SJCRH30 (cell line): ENCODE measurements around the gene SORCS3. TPM values are rescaled to one million over a fixed set of nuclear protein-coding genes. Genes with fewer than 3 reads are reported as not detected.
A peak's percentile ranks its signal among the peaks of the same experiment; 100 is the strongest.

Experiments
- DNase-seq, 2 experiments: peaks; one replicate each; pipeline ENCODE4 v3.0.0-alpha.2; 2015 to 2020
- H3K27ac ChIP-seq: fragments of 250-450 bp; sonication (Bioruptor Pico); 2 replicates; pipeline ENCODE4 v1.5.1; 2020; ENCODE audit warnings: mild to moderate bottlenecking, moderate library complexity
- H3K27me3 ChIP-seq: fragments of 250-450 bp; sonication (Bioruptor Pico); 2 replicates; pipeline ENCODE4 v1.5.1; 2020; ENCODE audit warnings: mild to moderate bottlenecking, moderate library complexity
- H3K36me3 ChIP-seq: fragments of 250-450 bp; sonication (Bioruptor Pico); 2 replicates; pipeline ENCODE4 v1.5.1; 2020; ENCODE audit warnings: mild to moderate bottlenecking, moderate library complexity
- H3K4me1 ChIP-seq: fragments of 250-450 bp; sonication (Bioruptor Pico); 2 replicates; pipeline ENCODE4 v1.5.1; 2020; ENCODE audit warnings: mild to moderate bottlenecking, moderate library complexity
- H3K4me3 ChIP-seq: fragments of 250-450 bp; sonication (Bioruptor Pico); 2 replicates; pipeline ENCODE4 v1.5.1; 2020; ENCODE audit warnings: mild to moderate bottlenecking, moderate library complexity
- H3K9me3 ChIP-seq: fragments of 250-450 bp; sonication (Bioruptor Pico); replicated peaks from 2 replicates; pipeline ENCODE4 v1.5.1; 2020; ENCODE audit warnings: mild to moderate bottlenecking, moderate library complexity
- total RNA-seq: library from RNA; depleted of rRNA; stranded (reverse); fragments of >200 nt; shearing (Covaris generic); gene quantifications from 2 replicates; pipeline ENCODE4 v1.2.3, GENCODE V29; 2014

SORCS3 gene
- total RNA-seq, 1 experiment from 2014 or later = not detected

DNA sequence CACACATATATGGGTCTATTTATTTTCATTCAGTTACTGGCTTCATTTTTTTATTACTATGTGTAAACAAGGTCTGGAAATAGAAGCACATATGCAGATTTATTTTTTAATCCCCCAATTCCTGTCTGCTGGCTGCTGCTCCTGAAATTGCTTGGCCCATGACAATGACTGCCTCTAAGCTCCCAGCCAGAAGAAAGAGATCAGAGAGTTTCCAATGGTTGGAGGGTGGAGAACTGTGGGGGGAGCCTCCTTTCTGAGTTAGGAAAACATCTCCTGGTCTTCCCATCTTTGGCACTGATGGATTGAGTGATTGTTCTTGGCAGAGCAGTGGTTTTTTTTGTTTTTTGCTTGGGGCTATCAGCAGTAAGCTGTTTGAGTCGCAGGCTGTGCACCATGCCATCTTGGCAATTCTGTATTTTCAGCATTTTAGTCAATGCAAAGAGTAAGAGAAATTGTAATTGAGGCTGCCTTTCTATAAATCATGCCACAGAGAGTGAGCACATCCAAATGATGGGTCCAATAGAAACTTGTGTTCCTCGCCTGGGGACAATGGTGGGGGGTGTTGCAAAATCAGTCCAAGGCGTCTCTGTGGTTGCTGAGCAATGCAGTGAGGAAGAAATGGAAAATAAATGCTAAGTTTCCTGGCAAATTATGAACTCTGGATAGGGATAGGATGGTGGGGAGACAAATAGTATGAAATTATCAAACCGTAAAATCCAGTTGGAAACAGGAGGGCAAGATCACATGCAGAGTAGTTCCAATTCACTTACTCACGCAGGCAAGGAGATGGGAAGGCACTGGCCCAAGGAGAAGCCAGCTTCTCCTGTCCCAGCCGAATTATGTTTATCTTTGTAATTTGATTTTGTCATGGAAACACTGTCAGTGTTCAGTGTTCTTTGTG, 382.4 kb downstream of the SORCS3 start:
- no peak overlapping the region for H3K27ac ChIP-seq
- H3K27me3 ChIP-seq = no peaks in the 10 kb centered on the region; the same call in 1 of the 2 replicates
- H3K4me3 ChIP-seq = no peak overlapping the region
- no peaks in the 10 kb centered on the region for H3K9me3 ChIP-seq
- H3K4me1 ChIP-seq = no peaks in the 10 kb centered on the region
- H3K36me3 ChIP-seq = no peaks in the 10 kb centered on the region
- no peak for DNase-seq

DNA sequence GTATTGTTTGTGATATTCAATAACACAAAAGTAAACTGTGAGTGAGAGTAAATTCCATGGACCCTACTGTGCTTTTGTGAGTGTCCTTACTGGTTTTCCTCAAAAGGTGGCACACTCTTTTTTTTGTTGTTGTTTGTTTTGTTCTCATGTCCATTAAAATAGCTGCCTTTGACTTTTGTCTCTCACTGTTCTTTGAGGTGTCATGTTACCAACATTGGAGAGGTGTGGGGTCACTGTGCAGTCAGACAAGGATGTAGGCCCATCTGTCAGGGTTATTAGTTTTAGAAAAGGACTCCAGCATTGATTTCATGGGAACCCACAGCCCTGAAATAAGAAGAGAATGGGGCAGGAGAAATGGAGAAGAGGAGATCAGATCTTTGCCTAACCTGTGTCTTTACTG, 383.1 kb downstream of the SORCS3 start:
- H3K36me3 ChIP-seq = no peaks in the 10 kb centered on the region
- H3K27me3 ChIP-seq = no peaks in the 10 kb centered on the region; the same call in 1 of the 2 replicates
- H3K4me1 ChIP-seq = no peaks in the 10 kb centered on the region
- H3K9me3 ChIP-seq = no peaks in the 10 kb centered on the region
- no peak overlapping the region for H3K4me3 ChIP-seq
- DNase-seq = no peak
- H3K27ac ChIP-seq = no peak overlapping the region

DNA sequence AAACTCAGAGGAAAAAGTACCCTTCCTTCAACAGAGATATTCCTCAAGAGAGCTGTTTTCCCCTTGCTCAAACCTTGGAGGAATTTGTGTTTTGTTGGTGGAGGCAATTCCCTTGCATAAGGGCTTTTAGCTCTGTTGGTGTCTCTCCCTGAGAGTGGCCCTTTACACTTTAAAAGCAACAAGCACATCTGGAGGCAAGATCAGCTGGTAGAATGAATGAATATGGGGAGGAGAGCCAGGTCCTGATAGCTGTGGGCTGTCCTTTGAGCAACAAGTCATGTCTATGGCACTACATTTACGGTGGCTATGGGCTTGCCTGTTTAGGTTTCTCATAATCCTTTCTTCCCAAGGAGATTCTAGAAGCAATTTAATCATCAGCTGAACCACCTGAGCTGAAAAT, 384.0 kb downstream of the SORCS3 start:
- Histone ChIP-seq H3K4me3 (no peak overlapping the region), H3K4me1 (no peaks in the 10 kb centered on the region), H3K36me3 (no peaks in the 10 kb centered on the region), H3K27ac (no peak overlapping the region), H3K27me3 (no peaks in the 10 kb centered on the region; the same call in 1 of the 2 replicates), H3K9me3 (no peaks in the 10 kb centered on the region)
- no peak for DNase-seq

DNA sequence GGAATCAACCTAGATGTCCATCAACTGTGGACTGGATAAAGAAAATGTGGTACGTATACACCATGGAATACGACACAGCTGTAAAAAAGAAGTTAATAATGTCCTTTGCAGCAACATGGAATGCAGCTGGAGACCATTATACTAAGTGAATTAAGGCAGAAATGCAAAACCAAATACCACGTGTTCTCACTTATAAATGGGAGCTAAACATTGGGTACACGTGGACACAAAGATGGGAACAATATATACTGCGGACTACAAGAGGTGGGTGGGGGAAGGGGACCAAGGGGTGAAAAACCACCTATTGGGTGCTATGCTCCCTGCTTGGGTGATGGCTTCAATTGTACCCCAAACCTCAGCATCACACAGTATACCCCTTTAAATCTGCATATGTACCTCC, 385.5 kb downstream of the SORCS3 start:
- no peak overlapping the region for H3K4me3 ChIP-seq
- no peak overlapping the region for H3K27ac ChIP-seq
- H3K9me3 ChIP-seq = no peaks in the 10 kb centered on the region
- no peaks in the 10 kb centered on the region; the same call in 1 of the 2 replicates for H3K27me3 ChIP-seq
- H3K4me1 ChIP-seq = no peaks in the 10 kb centered on the region
- no peaks in the 10 kb centered on the region for H3K36me3 ChIP-seq
- no peak for DNase-seq

DNA sequence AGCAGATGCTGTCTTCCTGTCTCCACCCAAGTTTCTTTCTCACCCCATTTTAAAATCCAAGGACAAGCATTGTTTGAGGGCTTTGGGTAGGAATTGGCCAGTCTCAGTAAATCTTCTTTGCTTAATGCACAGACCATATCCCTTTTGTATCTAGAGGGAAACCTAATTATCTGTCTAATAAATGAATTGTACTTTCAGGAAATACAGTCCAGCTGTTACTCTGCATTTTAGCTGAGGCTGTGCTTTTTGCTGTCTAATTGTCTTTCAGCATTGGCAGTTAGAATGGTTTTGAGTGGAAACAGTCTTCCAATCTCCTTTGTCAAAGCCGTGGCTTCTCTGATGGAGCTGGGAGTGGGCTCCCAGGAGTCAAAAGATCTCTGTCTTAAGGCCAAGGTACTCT, 388.2 kb downstream of the SORCS3 start:
- Histone ChIP-seq H3K27ac (no peak overlapping the region), H3K4me3 (no peak overlapping the region), H3K36me3 (no peaks in the 10 kb centered on the region), H3K9me3 (no peaks in the 10 kb centered on the region), H3K4me1 (no peaks in the 10 kb centered on the region), H3K27me3 (no peaks in the 10 kb centered on the region; the same call in 1 of the 2 replicates)
- no peak for DNase-seq

DNA sequence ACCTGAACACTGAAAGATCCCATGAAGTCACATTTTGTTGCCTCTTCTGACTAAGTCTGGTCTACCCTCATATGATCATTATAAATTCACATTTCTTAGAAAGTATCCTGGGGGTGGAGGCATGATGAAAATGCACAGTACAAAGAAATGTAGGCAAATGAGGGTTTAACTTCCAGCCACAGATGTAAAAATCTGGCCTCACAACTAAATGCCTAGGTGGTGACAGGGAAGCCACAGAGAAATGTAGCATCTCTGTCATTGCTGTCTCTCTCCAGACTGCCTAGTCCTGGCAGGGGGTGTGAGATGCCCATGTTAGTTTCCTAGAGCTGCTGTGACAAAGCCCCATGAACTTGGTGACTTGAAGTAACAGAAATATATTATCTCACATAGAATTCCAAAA, 395.9 kb downstream of the SORCS3 start:
- no peaks in the 10 kb centered on the region for H3K27me3 ChIP-seq
- H3K4me3 ChIP-seq = no peak overlapping the region
- no peak for DNase-seq
- no peaks in the 10 kb centered on the region for H3K36me3 ChIP-seq
- H3K4me1 ChIP-seq = no peaks in the 10 kb centered on the region
- H3K9me3 ChIP-seq = no peaks in the 10 kb centered on the region
- no peak overlapping the region for H3K27ac ChIP-seq

DNA sequence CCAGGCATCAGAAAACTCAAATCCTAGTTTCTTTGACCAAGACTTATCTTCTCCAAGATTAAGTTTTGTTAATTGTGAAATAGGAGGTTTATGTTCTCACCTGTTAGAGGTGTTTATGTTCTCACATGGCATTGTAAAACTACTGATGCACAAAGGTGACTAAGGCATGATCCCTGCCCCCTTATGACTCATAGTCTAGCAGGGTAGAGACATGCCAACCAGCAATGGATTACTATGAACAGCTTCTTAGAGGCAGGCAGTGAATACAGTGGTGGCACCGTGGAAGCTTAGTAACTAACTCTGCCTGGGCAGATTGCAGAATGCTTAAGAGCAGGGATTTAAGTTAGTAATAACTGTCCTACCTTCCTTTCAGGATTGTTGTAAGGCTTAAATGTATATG, 400.9 kb downstream of the SORCS3 start:
- H3K36me3 ChIP-seq = no peaks in the 10 kb centered on the region
- no peaks in the 10 kb centered on the region for H3K4me1 ChIP-seq
- H3K27ac ChIP-seq = no peak overlapping the region
- H3K27me3 ChIP-seq = no peaks in the 10 kb centered on the region
- no peak overlapping the region for H3K4me3 ChIP-seq
- no peaks in the 10 kb centered on the region for H3K9me3 ChIP-seq
- no peak for DNase-seq

DNA sequence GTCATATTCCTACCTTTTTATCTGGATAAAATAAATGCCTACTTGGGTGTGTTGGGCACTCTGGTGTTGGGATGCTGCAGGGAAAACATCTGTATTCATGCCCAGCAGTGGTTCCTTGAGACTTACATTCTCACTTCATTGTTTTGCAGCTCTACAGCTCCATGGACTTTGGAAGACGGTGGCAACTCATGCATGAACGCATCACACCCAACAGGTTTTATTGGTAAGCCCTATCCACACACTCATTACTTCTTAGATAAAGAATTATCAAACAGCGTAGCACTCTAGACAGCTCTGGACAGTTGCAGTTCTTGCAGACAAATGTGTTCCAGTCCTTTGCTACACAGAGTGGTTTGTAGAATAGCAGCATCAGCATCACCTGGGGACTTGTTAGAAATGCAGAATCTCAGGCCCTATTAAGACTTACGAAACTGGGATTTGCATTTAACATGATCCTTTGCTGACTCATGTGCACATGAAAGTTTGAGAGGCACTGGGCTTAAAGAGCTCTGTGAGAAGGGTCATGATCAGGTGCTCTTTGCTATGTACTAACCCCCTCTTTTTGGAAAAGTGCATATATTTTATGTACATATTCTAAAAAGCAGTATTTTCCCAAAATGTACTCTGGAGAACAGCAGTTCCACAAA, 401.9 kb downstream of the SORCS3 start:
- Histone ChIP-seq H3K4me1 (no peaks in the 10 kb centered on the region), H3K9me3 (no peaks in the 10 kb centered on the region), H3K4me3 (no peak overlapping the region), H3K27me3 (no peaks in the 10 kb centered on the region), H3K27ac (no peak overlapping the region), H3K36me3 (no peaks in the 10 kb centered on the region)
- DNase-seq = no peak

DNA sequence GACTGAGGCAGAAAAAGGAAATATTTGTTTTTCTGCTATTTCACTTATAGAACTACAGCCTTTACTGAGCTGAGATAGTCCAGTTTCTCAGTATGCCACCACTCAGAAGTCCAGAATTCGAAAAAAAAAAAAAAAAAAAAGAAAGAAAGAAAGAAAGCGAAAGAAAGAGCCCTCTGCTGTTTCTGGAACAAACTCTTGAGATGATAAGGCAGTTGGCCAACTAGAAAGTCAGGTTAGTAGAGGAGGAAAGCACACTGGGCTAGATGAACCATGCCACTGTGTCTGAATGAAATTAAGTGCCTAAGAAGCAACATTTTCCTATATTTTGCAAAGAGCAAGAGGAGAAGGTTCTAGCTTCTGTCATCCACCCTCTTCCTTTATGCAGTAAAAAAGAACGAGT, 403.8 kb downstream of the SORCS3 start:
- H3K9me3 ChIP-seq = no peaks in the 10 kb centered on the region
- H3K36me3 ChIP-seq = no peaks in the 10 kb centered on the region
- H3K27ac ChIP-seq = no peak overlapping the region
- no peak overlapping the region for H3K4me3 ChIP-seq
- no peak for DNase-seq
- H3K4me1 ChIP-seq = no peaks in the 10 kb centered on the region
- no peaks in the 10 kb centered on the region for H3K27me3 ChIP-seq

DNA sequence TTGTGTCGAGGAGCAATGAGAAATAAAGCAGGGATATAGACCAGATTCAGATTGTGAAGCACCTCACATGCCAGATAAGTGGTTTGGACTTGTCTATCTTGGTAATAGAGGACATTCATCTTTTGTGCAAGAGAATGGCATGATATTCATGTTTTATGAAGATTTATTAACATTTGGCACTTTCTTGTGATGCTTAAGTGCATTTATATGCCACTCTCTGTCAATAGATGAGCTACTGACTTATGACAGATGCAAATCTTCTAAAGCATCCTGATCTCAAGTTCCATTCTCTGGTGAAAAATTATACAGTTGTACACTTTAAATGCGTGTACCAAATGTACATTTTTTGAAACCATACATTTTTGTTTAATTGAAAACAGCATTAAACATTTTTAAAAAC, 415.3 kb downstream of the SORCS3 start:
- no peaks in the 10 kb centered on the region for H3K36me3 ChIP-seq
- no peak for DNase-seq
- no peak overlapping the region for H3K27ac ChIP-seq
- peaks cover 9% of the 10 kb centered on the region; the same call in 1 of the 2 replicates for H3K27me3 ChIP-seq
- no peaks in the 10 kb centered on the region for H3K4me1 ChIP-seq
- no peak overlapping the region for H3K4me3 ChIP-seq
- H3K9me3 ChIP-seq = no peaks in the 10 kb centered on the region

DNA sequence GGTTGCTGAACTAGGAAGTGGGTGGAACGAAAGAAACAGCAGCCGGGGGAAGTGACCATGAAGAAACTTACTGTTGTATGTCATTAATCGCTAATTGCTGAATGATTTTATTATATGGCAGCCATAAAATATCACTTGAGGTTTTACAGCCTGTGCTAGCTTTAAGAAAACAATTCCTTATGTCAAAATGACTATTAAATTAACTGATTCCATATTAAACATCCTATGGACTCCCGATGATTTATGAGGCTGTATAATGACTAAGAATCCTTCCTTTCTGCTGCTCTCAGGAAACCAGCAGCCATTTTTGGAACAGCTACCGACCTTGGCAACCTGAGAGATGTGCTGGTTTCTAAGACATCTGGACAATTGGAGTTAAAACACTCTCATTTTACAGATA, 421.9 kb downstream of the SORCS3 start:
- no peak for DNase-seq
- Histone ChIP-seq H3K9me3 (no peaks in the 10 kb centered on the region), H3K27ac (no peak overlapping the region), H3K4me1 (no peaks in the 10 kb centered on the region), H3K36me3 (no peaks in the 10 kb centered on the region), H3K4me3 (no peak overlapping the region), H3K27me3 (peaks cover 9% of the 10 kb centered on the region; the same call in 1 of the 2 replicates)

DNA sequence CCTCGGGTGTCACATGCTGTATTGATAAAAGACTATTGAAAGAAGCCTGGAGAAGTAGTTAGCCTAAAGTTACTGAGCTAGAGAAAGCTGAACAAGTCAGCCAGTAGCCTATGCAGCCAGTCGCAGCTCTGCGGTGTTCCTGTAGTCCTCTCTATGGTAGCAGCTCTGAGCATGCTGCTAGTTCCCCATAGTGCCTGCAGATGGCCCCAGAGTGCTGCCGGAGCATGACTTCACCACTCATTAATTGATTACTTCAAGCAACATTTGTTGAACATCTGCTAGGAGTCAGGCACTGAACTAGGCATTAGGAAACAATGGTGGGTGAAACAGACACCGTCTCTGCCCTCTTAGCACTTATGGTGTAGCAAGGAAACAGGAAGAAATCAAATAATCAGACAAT, 422.7 kb downstream of the SORCS3 start:
- no peak overlapping the region for H3K4me3 ChIP-seq
- H3K36me3 ChIP-seq = no peaks in the 10 kb centered on the region
- H3K4me1 ChIP-seq = no peaks in the 10 kb centered on the region
- DNase-seq = peak; percentile 29 to 58
- H3K9me3 ChIP-seq = no peaks in the 10 kb centered on the region
- H3K27ac ChIP-seq = no peak overlapping the region
- H3K27me3 ChIP-seq = peaks cover 9% of the 10 kb centered on the region; the same call in 1 of the 2 replicates

DNA sequence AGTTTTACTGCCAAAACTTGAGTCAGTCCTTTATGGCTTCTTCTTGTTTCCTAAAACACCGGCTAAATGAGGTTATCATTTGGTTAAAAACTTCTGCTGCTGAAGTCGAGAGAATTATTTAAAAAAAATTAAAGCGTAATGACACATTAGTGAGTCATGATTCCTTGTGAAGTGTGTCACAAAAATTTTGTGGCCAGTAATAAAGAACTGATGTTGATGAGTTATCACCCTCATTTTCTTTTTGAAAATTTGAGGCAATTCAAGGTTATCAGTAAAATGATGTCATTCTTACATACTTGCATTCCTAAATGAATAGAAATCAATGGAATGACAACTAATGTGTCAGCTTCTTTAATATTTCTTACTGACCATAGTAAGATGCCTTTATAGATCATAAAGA, 427.4 kb downstream of the SORCS3 start:
- H3K4me1 ChIP-seq = no peaks in the 10 kb centered on the region
- H3K9me3 ChIP-seq = no peaks in the 10 kb centered on the region
- no peaks in the 10 kb centered on the region for H3K36me3 ChIP-seq
- H3K27me3 ChIP-seq = peaks cover 3% of the 10 kb centered on the region; the same call in 1 of the 2 replicates
- no peak overlapping the region for H3K27ac ChIP-seq
- no peak for DNase-seq
- no peak overlapping the region for H3K4me3 ChIP-seq

DNA sequence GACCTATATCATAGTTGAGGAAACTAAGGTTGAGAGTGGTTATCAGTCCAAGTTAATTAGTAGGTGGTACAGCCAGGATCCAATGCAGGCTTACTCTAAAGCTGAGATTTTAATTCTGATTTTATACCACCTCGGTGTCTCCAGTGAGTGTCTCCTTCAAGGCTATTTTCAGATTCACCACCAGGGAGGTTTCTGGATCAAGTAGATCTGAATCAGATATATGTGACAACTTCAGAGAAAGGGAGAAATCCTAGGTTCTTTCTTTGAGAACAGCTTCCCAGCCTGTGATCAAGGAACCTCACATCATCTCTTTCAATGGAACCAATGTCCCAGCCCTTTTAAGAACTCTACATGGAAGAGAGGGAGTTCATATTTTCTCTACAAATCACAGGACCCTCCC, 429.2 kb downstream of the SORCS3 start:
- DNase-seq = no peak
- Histone ChIP-seq H3K9me3 (no peaks in the 10 kb centered on the region), H3K36me3 (no peaks in the 10 kb centered on the region), H3K4me3 (no peak overlapping the region), H3K27me3 (peaks cover 3% of the 10 kb centered on the region; the same call in 1 of the 2 replicates), H3K4me1 (no peaks in the 10 kb centered on the region), H3K27ac (no peak overlapping the region)

DNA sequence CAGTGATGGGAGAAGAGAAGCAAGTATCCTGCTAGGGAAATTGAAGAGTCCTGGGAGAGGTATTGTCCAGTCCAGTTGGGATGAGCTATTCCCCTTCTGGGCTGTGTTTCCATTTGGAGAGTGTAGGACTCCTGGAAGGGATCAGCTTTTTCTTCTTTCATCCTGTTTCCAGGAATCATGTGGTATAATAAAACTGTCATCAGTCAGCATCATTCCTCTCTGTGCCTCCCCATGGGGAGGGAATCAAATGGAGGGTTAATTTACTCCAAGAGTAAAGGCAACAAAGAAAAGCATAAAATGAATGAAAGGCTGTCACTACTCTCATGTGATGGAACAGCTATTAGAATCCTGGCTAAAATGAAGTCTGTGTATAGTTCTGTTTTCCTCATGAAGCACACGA, 429.9 kb downstream of the SORCS3 start:
- DNase-seq = no peak
- Histone ChIP-seq H3K27ac (no peak overlapping the region), H3K9me3 (no peaks in the 10 kb centered on the region), H3K4me3 (no peak overlapping the region), H3K4me1 (no peaks in the 10 kb centered on the region), H3K27me3 (peaks cover 3% of the 10 kb centered on the region; the same call in 1 of the 2 replicates), H3K36me3 (no peaks in the 10 kb centered on the region)
